Liver (tissue), 3 donors: ENCODE results near the gene ABCC1.

Source experiments
- CTCF ChIP-seq: fragments of 150-350 bp; IDR thresholded peaks from 2 replicates; pipeline ENCODE4 v1.5.1; 2017; ENCODE audit warnings: improper control_type of control experiment, low read depth, low read length; ENCODE audit not compliant: missing input control
- RXRA ChIP-seq, 2 donors: IDR thresholded peaks; 2 replicates each; pipeline ENCODE4 v1.6.1; 2017 to 2018; ENCODE audit warnings: antibody characterized with exemption in 2 of 2, mild to moderate bottlenecking in 1 of 2
- donor health status: healthy.
- donor health status: healthy.

- TF ChIP-seq CTCF (no peak), RXRA (IDR thresholded peaks at IDR 0.05) (no peak)
These were observed 83.8 kb downstream of the ABCC1 start for GRCh38 chr16:16033208-16033717.
